LNCaP clone FGC (cell line): ENCODE data around the gene SLAIN1.

ENCODE experiments used
- DNase-seq: peaks from one replicate; pipeline ENCODE4 v3.0.0-alpha.2; 2011; ENCODE audit warnings: low read depth
- H3K4me3 ChIP-seq: 2 replicates; pipeline ENCODE4 v1.5.1; 2011; ENCODE audit warnings: mild to moderate bottlenecking, low read depth, low read length, control low read depth
- CTCF ChIP-seq: IDR thresholded peaks from 2 replicates; pipeline ENCODE4 v1.5.1; 2012; ENCODE audit warnings: mild to moderate bottlenecking; ENCODE audit not compliant: control insufficient read depth, insufficient read depth; ENCODE audit errors: extremely low read depth

The SLAIN1 gene

GRCh38 chr13:77740097-77740735, 42.7 kb downstream of the SLAIN1 start:
- TF ChIP-seq CTCF, result no peak
- no peak overlapping the region for H3K4me3 ChIP-seq
- DNase-seq, result no peak

GRCh38 chr13:77740931-77741596, 43.6 kb downstream of the SLAIN1 start:
- no peak for DNase-seq
- TF ChIP-seq CTCF, result no peak
- H3K4me3 ChIP-seq, result no peak overlapping the region

GRCh38 chr13:77741597-77741972, 44.1 kb downstream of the SLAIN1 start:
- DNase-seq, result no peak
- no peak overlapping the region for H3K4me3 ChIP-seq
- no peak for TF ChIP-seq CTCF

GRCh38 chr13:77742801-77743200, 45.3 kb downstream of the SLAIN1 start:
- no peak overlapping the region for H3K4me3 ChIP-seq
- no peak for TF ChIP-seq CTCF
- no peak for DNase-seq

GRCh38 chr13:77745784-77746183, 48.3 kb downstream of the SLAIN1 start:
- no peak for TF ChIP-seq CTCF

GRCh38 chr13:77749344-77749880, 51.9 kb downstream of the SLAIN1 start:
- no peak for TF ChIP-seq CTCF
- DNase-seq, result no peak

More at GRCh38 chr13:77745784-77746183, 48.3 kb downstream of the SLAIN1 start:
- no peak for DNase-seq
- H3K4me3 ChIP-seq, result no peak overlapping the region

More at GRCh38 chr13:77749344-77749880, 51.9 kb downstream of the SLAIN1 start:
- no peak overlapping the region for H3K4me3 ChIP-seq
